Adrenal gland (tissue), 5 donors: ENCODE results near the gene FOSL2.

ENCODE experiments used
- POLR2A ChIP-seq, 2 donors: fragments of 450-650 bp; IDR thresholded peaks; one replicate each; pipeline ENCODE4 v1.6.1; 2017; ENCODE audit warnings: antibody characterized with exemption in 2 of 2, mild to moderate bottlenecking in 2 of 2, moderate library complexity in 1 of 2
- TF ChIP-seq, protein P1 (sequence below), 6 experiments: fragments of 450-650 bp in 4 of 6; fragments of 200-600 bp in 2 of 6; sonication (generic) in 1 of 6; IDR thresholded peaks; 1 replicate in 5 of 6; 2 replicates in 1 of 6; pipeline versions ENCODE4 v1.5.1 to v1.8.0; 2016 to 2021; ENCODE audit warnings: antibody characterized with exemption in 6 of 6, mild to moderate bottlenecking in 2 of 6, moderate library complexity in 1 of 6
- donor health status: DM: no; HTN: no; CAD: no.

DNA sequence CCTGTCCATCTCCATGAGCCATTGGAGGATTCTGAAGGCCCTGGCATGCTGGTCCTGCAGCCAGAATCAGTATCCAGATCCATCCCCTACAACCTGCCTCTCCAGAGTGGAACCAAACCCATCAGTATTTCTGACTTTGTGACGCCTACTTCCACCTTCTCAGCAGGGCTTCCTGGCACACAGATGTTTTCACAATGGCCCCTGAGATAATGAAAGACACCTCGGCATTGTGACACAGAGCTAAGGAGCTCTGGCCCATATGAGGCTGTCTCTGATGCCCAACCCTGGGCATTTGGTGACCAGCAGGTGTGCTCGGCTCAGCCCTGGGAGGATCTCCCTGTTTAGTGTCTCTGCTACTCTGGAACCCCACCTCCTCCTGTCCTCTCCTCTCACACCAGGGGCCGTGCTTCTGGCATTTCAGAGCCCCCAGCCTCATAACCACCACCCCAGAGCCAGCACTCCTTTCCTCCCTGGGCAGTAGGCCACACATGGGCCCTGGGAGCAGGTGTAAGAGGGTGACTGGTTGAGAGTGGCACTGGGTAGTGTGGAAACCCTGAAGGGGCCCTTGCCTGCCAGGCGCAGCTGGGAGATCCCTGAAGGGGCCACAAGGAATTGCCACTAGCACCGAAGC is 38.2 kb downstream of the FOSL2 start:
- TF ChIP-seq, protein P1, sequence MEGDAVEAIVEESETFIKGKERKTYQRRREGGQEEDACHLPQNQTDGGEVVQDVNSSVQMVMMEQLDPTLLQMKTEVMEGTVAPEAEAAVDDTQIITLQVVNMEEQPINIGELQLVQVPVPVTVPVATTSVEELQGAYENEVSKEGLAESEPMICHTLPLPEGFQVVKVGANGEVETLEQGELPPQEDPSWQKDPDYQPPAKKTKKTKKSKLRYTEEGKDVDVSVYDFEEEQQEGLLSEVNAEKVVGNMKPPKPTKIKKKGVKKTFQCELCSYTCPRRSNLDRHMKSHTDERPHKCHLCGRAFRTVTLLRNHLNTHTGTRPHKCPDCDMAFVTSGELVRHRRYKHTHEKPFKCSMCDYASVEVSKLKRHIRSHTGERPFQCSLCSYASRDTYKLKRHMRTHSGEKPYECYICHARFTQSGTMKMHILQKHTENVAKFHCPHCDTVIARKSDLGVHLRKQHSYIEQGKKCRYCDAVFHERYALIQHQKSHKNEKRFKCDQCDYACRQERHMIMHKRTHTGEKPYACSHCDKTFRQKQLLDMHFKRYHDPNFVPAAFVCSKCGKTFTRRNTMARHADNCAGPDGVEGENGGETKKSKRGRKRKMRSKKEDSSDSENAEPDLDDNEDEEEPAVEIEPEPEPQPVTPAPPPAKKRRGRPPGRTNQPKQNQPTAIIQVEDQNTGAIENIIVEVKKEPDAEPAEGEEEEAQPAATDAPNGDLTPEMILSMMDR (IDR thresholded peaks at IDR 0.05) = no peak
- TF ChIP-seq POLR2A (IDR thresholded peaks at IDR 0.05) = no peak
